Mucosa of rectum (tissue), 2 donors: ENCODE measurements around the gene RRAS.

Source experiments
- H3K27ac ChIP-seq, 2 donors: one replicate each; pipeline ENCODE4 v1.7.0; 2013; ENCODE audit warnings: inconsistent platforms in 2 of 2, low read depth in 2 of 2, low read length in 2 of 2
- H3K27me3 ChIP-seq, 2 donors: one replicate each; pipeline ENCODE4 v1.7.0; 2013; ENCODE audit warnings: low read length in 2 of 2; ENCODE audit not compliant: control insufficient read depth in 2 of 2, insufficient read depth in 2 of 2
- H3K36me3 ChIP-seq, 2 donors: one replicate each; pipeline ENCODE4 v1.7.0; 2013; ENCODE audit warnings: low read length in 2 of 2; ENCODE audit not compliant: control insufficient read depth in 2 of 2, insufficient read depth in 2 of 2
- H3K4me1 ChIP-seq, 2 donors: one replicate each; pipeline ENCODE4 v1.7.0; 2013; ENCODE audit warnings: low read length in 2 of 2, mild to moderate bottlenecking in 1 of 2; ENCODE audit not compliant: control insufficient read depth in 2 of 2, insufficient read depth in 2 of 2
- H3K4me3 ChIP-seq, 2 donors: one replicate each; pipeline ENCODE4 v1.7.0; 2013; ENCODE audit warnings: low read length in 2 of 2
- H3K9ac ChIP-seq, 2 donors: one replicate each; pipeline ENCODE4 v1.7.0; 2013; ENCODE audit warnings: low read length in 2 of 2, low read depth in 1 of 2, mild to moderate bottlenecking in 1 of 2
- H3K9me3 ChIP-seq, 2 donors: one replicate each; pipeline ENCODE4 v1.7.0; 2013; ENCODE audit warnings: low read length in 2 of 2; ENCODE audit not compliant: control insufficient read depth in 2 of 2
- donor health status: healthy.
- donor health status: Normal muscosa, but diverticular disease.

Gene RRAS

GRCh38 chr19:49677231-49677900 is 37.4 kb upstream of the RRAS start, which contains the start of gene PRMT1:
Gene PRMT1, plus strand, starts transcription at chr19:49677271. Its CDS starts 10 bp downstream, at chr19:49677281.
- H3K9ac ChIP-seq = peak within 1 kb of the TSS; percentile 94 to 95
- H3K4me1 ChIP-seq = peaks cover 15 to 16% of the 10 kb centered on the region in 2 donors
- peak within 1 kb of the TSS; percentile 91 to 94 for H3K27ac ChIP-seq
- peaks cover 7% of the 10 kb centered on the region in 2 donors for H3K36me3 ChIP-seq
- H3K4me3 ChIP-seq = peak within 1 kb of the TSS; percentile 90 to 93
- no peaks in the 10 kb centered on the region for H3K27me3 ChIP-seq
- H3K9me3 ChIP-seq = no peaks in the 10 kb centered on the region

GRCh38 chr19:49676784-49677230 is 36.9 kb upstream of the RRAS start:
- H3K9ac ChIP-seq = peak overlapping the region; percentile 94 to 95
- peaks cover 19 to 20% of the 10 kb centered on the region in 2 donors for H3K4me1 ChIP-seq
- H3K27ac ChIP-seq = peak overlapping the region; percentile 85 to 91
- H3K9me3 ChIP-seq = no peaks in the 10 kb centered on the region
- H3K36me3 ChIP-seq = peaks cover 2% of the 10 kb centered on the region in 2 donors
- peak overlapping the region; percentile 90 to 93 for H3K4me3 ChIP-seq
- no peaks in the 10 kb centered on the region for H3K27me3 ChIP-seq

- Histone ChIP-seq H3K4me3 (peak overlapping the region; percentile 82 to 93), H3K27ac (peak overlapping the region; percentile 91 to 94), H3K36me3 (peaks cover 0 to 2% of the 10 kb centered on the region in 2 donors), H3K9ac (peak overlapping the region; percentile 79 to 80), H3K4me1 (peaks cover 19 to 20% of the 10 kb centered on the region in 2 donors), H3K9me3 (no peaks in the 10 kb centered on the region), H3K27me3 (no peaks in the 10 kb centered on the region)
Measured at GRCh38 chr19:49676136-49676783, 36.3 kb upstream of the RRAS start.

GRCh38 chr19:49672131-49672919 is 32.4 kb upstream of the RRAS start:
- Histone ChIP-seq H3K27me3 (no peaks in the 10 kb centered on the region), H3K27ac (peak overlapping the region; percentile 18 to 23), H3K4me1 (peaks cover 3 to 7% of the 10 kb centered on the region in 2 donors), H3K9ac (peak overlapping the region; percentile 44 to 46), H3K9me3 (no peaks in the 10 kb centered on the region), H3K4me3 (peak overlapping the region; percentile 25 to 65), H3K36me3 (no peaks in the 10 kb centered on the region)

- no peaks in the 10 kb centered on the region for H3K27me3 ChIP-seq
- no peak overlapping the region for H3K27ac ChIP-seq
- no peak overlapping the region for H3K4me3 ChIP-seq
- H3K9me3 ChIP-seq = no peaks in the 10 kb centered on the region
- no peaks in the 10 kb centered on the region for H3K36me3 ChIP-seq
- H3K4me1 ChIP-seq = peaks cover 11 to 16% of the 10 kb centered on the region in 2 donors
- H3K9ac ChIP-seq = no peak overlapping the region
Measured at GRCh38 chr19:49669516-49669915, 29.6 kb upstream of the RRAS start.

- peaks cover 0 to 4% of the 10 kb centered on the region in 2 donors for H3K36me3 ChIP-seq
- H3K4me3 ChIP-seq = no peak overlapping the region
- H3K9me3 ChIP-seq = no peaks in the 10 kb centered on the region
- no peaks in the 10 kb centered on the region for H3K27me3 ChIP-seq
- peaks cover 19 to 21% of the 10 kb centered on the region in 2 donors for H3K4me1 ChIP-seq
- H3K27ac ChIP-seq = no peak overlapping the region
- H3K9ac ChIP-seq = no peak overlapping the region
Measured at GRCh38 chr19:49667473-49667872, 27.5 kb upstream of the RRAS start.

- peak overlapping the region; percentile 84 to 96 for H3K27ac ChIP-seq
- H3K27me3 ChIP-seq = no peaks in the 10 kb centered on the region
- H3K9me3 ChIP-seq = no peaks in the 10 kb centered on the region
- H3K4me1 ChIP-seq = peaks cover 16 to 17% of the 10 kb centered on the region in 2 donors
- H3K9ac ChIP-seq = peak overlapping the region; percentile 42 to 86
- peaks cover 8 to 16% of the 10 kb centered on the region in 2 donors for H3K36me3 ChIP-seq
- peak overlapping the region; percentile 89 to 98 for H3K4me3 ChIP-seq
Measured at GRCh38 chr19:49666120-49666444, 26.1 kb upstream of the RRAS start.

GRCh38 chr19:49665351-49666119 is 25.6 kb upstream of the RRAS start, which contains the start of the genes BCL2L12 and IRF3:
Gene BCL2L12, plus strand, starts transcription at chr19:49665933. Its CDS starts 760 bp downstream, at chr19:49666693.
Gene IRF3, minus strand, starts transcription at chr19:49665857. Its CDS starts 1,019 bp downstream, at chr19:49664838.
- Histone ChIP-seq H3K27ac (peak within 1 kb of the TSS; percentile 84 to 96), H3K4me1 (peaks cover 16 to 17% of the 10 kb centered on the region in 2 donors), H3K9ac (peak within 1 kb of the TSS; percentile 78 to 86), H3K9me3 (no peaks in the 10 kb centered on the region), H3K36me3 (peaks cover 8 to 17% of the 10 kb centered on the region in 2 donors), H3K27me3 (no peaks in the 10 kb centered on the region), H3K4me3 (peak within 1 kb of the TSS; percentile 89 to 98)

- Histone ChIP-seq H3K27ac (peak overlapping the region; percentile 84 to 96), H3K9me3 (no peaks in the 10 kb centered on the region), H3K4me3 (peak overlapping the region; percentile 89 to 98), H3K27me3 (no peaks in the 10 kb centered on the region), H3K36me3 (peaks cover 11 to 21% of the 10 kb centered on the region in 2 donors), H3K9ac (peak overlapping the region; percentile 78 to 86), H3K4me1 (peaks cover 16 to 17% of the 10 kb centered on the region in 2 donors)
Measured at GRCh38 chr19:49665036-49665350, 25.1 kb upstream of the RRAS start.
